ENCODE measurements around the gene DRP2.

DNA sequence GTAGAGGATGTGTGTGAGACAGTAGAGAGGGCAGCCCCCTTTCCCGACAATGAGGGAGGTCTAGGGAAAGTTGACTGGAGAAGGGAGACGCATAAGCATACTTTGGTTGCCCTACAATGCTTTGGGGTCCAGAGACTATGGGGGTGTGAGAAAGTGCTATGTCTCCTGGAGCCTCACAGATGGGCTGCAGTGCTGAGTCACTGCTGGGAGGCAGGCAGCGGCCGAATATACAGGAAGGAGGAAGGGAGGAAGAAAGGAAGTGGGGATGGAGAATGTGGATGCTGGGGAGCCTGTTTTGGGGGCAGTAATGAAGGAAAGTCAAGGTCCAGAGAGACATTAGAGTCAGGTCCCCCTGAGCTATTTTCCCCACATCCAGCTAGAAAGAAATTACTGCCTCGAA lies 12.7 kb downstream of the DRP2 start:
- TF ChIP-seq CTCF (conservative IDR thresholded peaks at IDR 0.05; ENCODE audit: low read depth, low read length) (no peak), EZH2 (IDR thresholded peaks at IDR 0.05; ENCODE audit: low read length, unreplicated experiment) (no peak), EZH2phosphoT487 (IDR thresholded peaks at IDR 0.05; ENCODE audit: borderline replicate concordance, low read length) (no peak)
